Measurements from ENCODE around the gene ZNF830.
"Not testable (repeated sequence)": the region's sequence is repeated elsewhere in the genome, so short reads cannot be mapped to it uniquely, and the experiment has no call there.

The ZNF830 gene

GRCh38 chr17:34993031-34993430 is 31.7 kb downstream of the ZNF830 start:
- peak; percentile 60 to 71 for DNase-seq

GRCh38 chr17:34996422-34997285 is 35.3 kb downstream of the ZNF830 start:
- DNase-seq = peak; percentile 55 to 64

- DNase-seq = no peak
Measured at GRCh38 chr17:34997355-34997862, 36.1 kb downstream of the ZNF830 start.

GRCh38 chr17:34998205-34998604 is 36.9 kb downstream of the ZNF830 start:
- DNase-seq = peak; percentile 70 to 75

- DNase-seq = no peak
Measured at GRCh38 chr17:34999456-34999855, 38.1 kb downstream of the ZNF830 start.

- DNase-seq = not testable (repeated sequence)
Measured at GRCh38 chr17:35000965-35001364, 39.6 kb downstream of the ZNF830 start.

- DNase-seq = no peak
Measured at GRCh38 chr17:35001549-35001948, 40.2 kb downstream of the ZNF830 start.

- DNase-seq = no peak
Measured at GRCh38 chr17:35002876-35003551, 41.7 kb downstream of the ZNF830 start.

GRCh38 chr17:35003778-35004177 is 42.4 kb downstream of the ZNF830 start:
- no peak for DNase-seq

GRCh38 chr17:35006345-35006744 is 45.0 kb downstream of the ZNF830 start:
- DNase-seq = no peak

- DNase-seq = no peak
Measured at GRCh38 chr17:35006961-35007360, 45.6 kb downstream of the ZNF830 start.

GRCh38 chr17:35010093-35010492 is 48.8 kb downstream of the ZNF830 start:
- DNase-seq = no peak

GRCh38 chr17:35011671-35012216 is 50.4 kb downstream of the ZNF830 start:
- DNase-seq = no peak

Measured in AML-193 (cell line).